Naive thymus-derived CD4-positive, alpha-beta T cell (primary cell): ENCODE data around the gene FAM168A. TPM values are rescaled to one million over a fixed set of nuclear protein-coding genes. Genes with fewer than 3 reads are reported as not detected.

Experiments
- ATAC-seq: fragments of 150-1000 bp; cut with Tn5 transposase; 2 replicates; pipeline ENCODE4 v1.10.0; 2021; ENCODE audit warnings: mild to moderate bottlenecking, moderate library complexity
- CTCF ChIA-PET: fragments of 350-600 bp; sonication (Branson Sonifier 250); formaldehyde crosslinking; loops from one replicate; lab custom pipeline; 2021; ENCODE audit warnings: antibody characterized with exemption; lab: Charles Lee
- POLR2A ChIA-PET: fragments of 350-600 bp; sonication (Branson Sonifier 250); formaldehyde crosslinking; loops from one replicate; lab custom pipeline; 2021; ENCODE audit warnings: antibody characterized with exemption, inconsistent platforms; lab: Charles Lee
- DNase-seq, 9 donors: peaks; one replicate each; pipeline versions ENCODE4 v3.0.0 to v3.0.0-alpha.2; 2020 to 2022; ENCODE audit warnings: mixed read lengths in 1 of 9
- H3K27ac ChIP-seq: one replicate; pipeline ENCODE4 v1.7.0; 2013; ENCODE audit warnings: mild to moderate bottlenecking, low read depth, low read length, moderate library complexity
- H3K27me3 ChIP-seq, 2 donors: one replicate each; pipeline ENCODE4 v1.7.0; 2013; ENCODE audit warnings: low read length in 2 of 2, mild to moderate bottlenecking in 2 of 2, moderate library complexity in 2 of 2; ENCODE audit not compliant: control insufficient read depth in 2 of 2, insufficient read depth in 2 of 2
- H3K36me3 ChIP-seq, 3 experiments: 1 replicate in 2 of 3; 2 replicates in 1 of 3; pipeline ENCODE4 v1.7.0; 2013; ENCODE audit warnings: low read length in 3 of 3, mild to moderate bottlenecking in 3 of 3, moderate library complexity in 1 of 3; ENCODE audit not compliant: insufficient read depth in 3 of 3, control insufficient read depth in 2 of 3
- H3K4me1 ChIP-seq, 2 donors: one replicate each; pipeline ENCODE4 v1.7.0; 2013; ENCODE audit warnings: low read length in 2 of 2, mild to moderate bottlenecking in 2 of 2, moderate library complexity in 1 of 2; ENCODE audit not compliant: control insufficient read depth in 2 of 2, insufficient read depth in 2 of 2
- H3K4me3 ChIP-seq: 2 replicates; pipeline ENCODE4 v1.7.0; 2013; ENCODE audit warnings: mild to moderate bottlenecking, low read length
- H3K9me3 ChIP-seq, 3 experiments: 1 replicate in 2 of 3; 2 replicates in 1 of 3; pipeline ENCODE4 v1.7.0; 2013; ENCODE audit warnings: low read length in 3 of 3; ENCODE audit not compliant: control insufficient read depth in 2 of 3
- H3K27ac Mint-ChIP-seq, 9 donors: one replicate each; pipeline ENCODE4 v1.8.0; 2020 to 2022; ENCODE audit warnings: mixed read lengths in 9 of 9, mild to moderate bottlenecking in 8 of 9, moderate library complexity in 5 of 9, inconsistent platforms in 2 of 9
- H3K27me3 Mint-ChIP-seq, 5 donors: one replicate each; pipeline ENCODE4 v1.8.0; 2021 to 2022; ENCODE audit warnings: mixed read lengths in 5 of 5, mild to moderate bottlenecking in 1 of 5
- H3K36me3 Mint-ChIP-seq, 5 donors: one replicate each; pipeline ENCODE4 v1.8.0; 2020 to 2022; ENCODE audit warnings: mixed read lengths in 5 of 5, mild to moderate bottlenecking in 3 of 5, inconsistent platforms in 1 of 5
- H3K4me1 Mint-ChIP-seq, 7 donors: one replicate each; pipeline ENCODE4 v1.8.0; 2020 to 2022; ENCODE audit warnings: mixed read lengths in 7 of 7, mild to moderate bottlenecking in 3 of 7, inconsistent platforms in 1 of 7
- H3K4me3 Mint-ChIP-seq, 10 donors: one replicate each; pipeline ENCODE4 v1.8.0; 2020 to 2022; ENCODE audit warnings: mild to moderate bottlenecking in 10 of 10, mixed read lengths in 10 of 10, moderate library complexity in 6 of 10, inconsistent platforms in 2 of 10
- H3K9me3 Mint-ChIP-seq, 11 donors: one replicate each; pipeline ENCODE4 v1.8.0; 2020 to 2022; ENCODE audit warnings: mixed read lengths in 11 of 11, mild to moderate bottlenecking in 4 of 11, inconsistent platforms in 1 of 11, moderate library complexity in 1 of 11
- intact Hi-C, 2 donors: fragments of 100-400 bp; cut with micrococcal nuclease; formaldehyde crosslinking; loops; one replicate each; pipeline ENCODE4 v1.15.1; 2023
- polyA plus RNA-seq, 2 donors: library from polyadenylated mRNA; unstranded; fragments of 300-500 nt; fragmentation: Illumina TruSeq; gene quantifications; one replicate each; pipeline ENCODE4 v1.2.3, GENCODE V29; 2021
- total RNA-seq, 6 experiments: library from RNA in 5 of 6; stranded (reverse) in 5 of 6; gene quantifications; 1 replicate in 5 of 6; 2 replicates in 1 of 6; pipeline ENCODE4 v1.2.3 and lab custom pipeline; 2021 to 2026

Gene FAM168A
- total and polyA plus RNA-seq, 7 experiments from 2014 or later = 3.3 to 33.0 (median 23.1) TPM

GRCh38 chr11:73384531-73384871 lies 213.4 kb downstream of the FAM168A start:
- no peak for DNase-seq
- Histone ChIP-seq H3K27ac (peak overlapping the region; percentile 14), H3K9me3 (no peaks in the 10 kb centered on the region), H3K4me1 (peaks cover 0 to 34% of the 10 kb centered on the region in 2 donors), H3K27me3 (no peaks in the 10 kb centered on the region), H3K4me3 (no peak overlapping the region), H3K36me3 (no peaks in the 10 kb centered on the region)
- Mint-ChIP-seq H3K27ac (peak overlapping the region; percentile 62 to 89 (median 72)), H3K36me3 (peaks cover 0 to 5% (median 0%) of the 10 kb centered on the region in 5 donors), H3K4me3 (peak overlapping the region in 9 of 10 donors; percentile 37 to 74 (median 67)), H3K9me3 (no peaks in the 10 kb centered on the region), H3K4me1 (peaks cover 63 to 73% (median 68%) of the 10 kb centered on the region in 7 donors), H3K27me3 (no peaks in the 10 kb centered on the region)
- intact Hi-C loops = loop anchor here in 1 of 2 donors (2.0 kb wide), 1 partner anchor 34 kb away; no protein-coding TSS in a partner anchor
- no peak for ATAC-seq
- ChIA-PET CTCF (interaction anchor here (1.1 to 2.2 kb wide), 3 partner anchors 9 to 33 kb away, joined by 3 to 10 read pairs (median 7); no protein-coding TSS in a partner anchor), POLR2A (interaction anchor here (1.3 to 1.9 kb wide), 3 partner anchors 10 to 33 kb away, joined by 3 to 5 read pairs (median 4); no protein-coding TSS in a partner anchor)

GRCh38 chr11:73384125-73384441 lies 213.8 kb downstream of the FAM168A start:
- intact Hi-C loops = loop anchor here in 1 of 2 donors (2.0 kb wide), 1 partner anchor 33 kb away; no protein-coding TSS in a partner anchor
- no peaks in the 10 kb centered on the region for H3K27me3 ChIP-seq
- H3K4me1 ChIP-seq = peaks cover 0 to 34% of the 10 kb centered on the region in 2 donors
- Mint-ChIP-seq H3K27me3 (no peaks in the 10 kb centered on the region), H3K4me1 (peaks cover 62 to 72% (median 71%) of the 10 kb centered on the region in 7 donors), H3K9me3 (no peaks in the 10 kb centered on the region), H3K4me3 (peak overlapping the region in 6 of 10 donors; percentile 6 to 74 (median 67)), H3K27ac (peak overlapping the region in 7 of 9 donors; percentile 18 to 89 (median 68)), H3K36me3 (peaks cover 0 to 6% (median 0%) of the 10 kb centered on the region in 5 donors)
- ATAC-seq = no peak
- no peaks in the 10 kb centered on the region for H3K9me3 ChIP-seq
- DNase-seq = no peak
- H3K36me3 ChIP-seq = no peaks in the 10 kb centered on the region
- no peak overlapping the region for H3K4me3 ChIP-seq
- no peak overlapping the region for H3K27ac ChIP-seq
- ChIA-PET CTCF (interaction anchor here (2.2 kb wide), 1 partner anchor 33 kb away, joined by 10 read pairs; no protein-coding TSS in a partner anchor), POLR2A (interaction anchor here (1.3 to 1.4 kb wide), 2 partner anchors 10 to 33 kb away, joined by 3 to 4 read pairs; no protein-coding TSS in a partner anchor)

- H3K9me3 ChIP-seq = no peaks in the 10 kb centered on the region
- H3K4me3 ChIP-seq = no peak overlapping the region
- Mint-ChIP-seq H3K4me1 (peaks cover 63 to 78% (median 77%) of the 10 kb centered on the region in 7 donors), H3K27me3 (no peaks in the 10 kb centered on the region), H3K36me3 (peaks cover 0 to 6% (median 0%) of the 10 kb centered on the region in 5 donors), H3K4me3 (peak overlapping the region in 2 of 10 donors; percentile 44 to 55), H3K9me3 (no peaks in the 10 kb centered on the region), H3K27ac (peak overlapping the region in 7 of 9 donors; percentile 18 to 89 (median 68))
- no peaks in the 10 kb centered on the region for H3K27me3 ChIP-seq
- DNase-seq = no peak
- ChIA-PET CTCF (interaction anchor here (0.8 to 2.2 kb wide), 3 partner anchors 10 to 32 kb away, joined by 3 to 10 read pairs (median 3); no protein-coding TSS in a partner anchor), POLR2A (interaction anchor here (0.6 kb wide), 1 partner anchor 10 kb away, joined by 4 read pairs; no protein-coding TSS in a partner anchor)
- no peak for ATAC-seq
- intact Hi-C loops = loop anchor here in 1 of 2 donors (2.0 kb wide), 1 partner anchor 33 kb away; no protein-coding TSS in a partner anchor
- H3K36me3 ChIP-seq = no peaks in the 10 kb centered on the region
- peaks cover 0 to 39% of the 10 kb centered on the region in 2 donors for H3K4me1 ChIP-seq
- no peak overlapping the region for H3K27ac ChIP-seq
Observed at GRCh38 chr11:73383249-73384124, 214.4 kb downstream of the FAM168A start.

GRCh38 chr11:73382747-73383146 lies 215.2 kb downstream of the FAM168A start:
- no peak overlapping the region for H3K27ac ChIP-seq
- intact Hi-C loops = no loop called here
- H3K27me3 Mint-ChIP-seq = no peaks in the 10 kb centered on the region
- ATAC-seq (no peak), DNase-seq (no peak)
- H3K9me3 Mint-ChIP-seq = no peaks in the 10 kb centered on the region
- H3K36me3 ChIP-seq = no peaks in the 10 kb centered on the region
- peaks cover under 1 to 42% of the 10 kb centered on the region in 2 donors for H3K4me1 ChIP-seq
- ChIA-PET CTCF (interaction anchor here (0.6 to 0.9 kb wide), 2 partner anchors 32 to 80 kb away, joined by 3 to 4 read pairs; no protein-coding TSS in a partner anchor), POLR2A (no interaction called here)
- H3K9me3 ChIP-seq = no peaks in the 10 kb centered on the region
- H3K4me1 Mint-ChIP-seq = peaks cover 63 to 79% (median 77%) of the 10 kb centered on the region in 7 donors
- no peak overlapping the region for H3K4me3 Mint-ChIP-seq
- H3K4me3 ChIP-seq = no peak overlapping the region
- peaks cover 0 to 6% (median 0%) of the 10 kb centered on the region in 5 donors for H3K36me3 Mint-ChIP-seq
- H3K27ac Mint-ChIP-seq = peak overlapping the region in 2 of 9 donors; percentile 23 to 42
- no peaks in the 10 kb centered on the region for H3K27me3 ChIP-seq

- ChIA-PET CTCF (no interaction called here), POLR2A (no interaction called here)
- ATAC-seq = no peak
- H3K27ac Mint-ChIP-seq = peak overlapping the region in 5 of 9 donors; percentile 19 to 65 (median 48)
- H3K27me3 ChIP-seq = no peaks in the 10 kb centered on the region
- no peak overlapping the region for H3K27ac ChIP-seq
- no peaks in the 10 kb centered on the region for H3K27me3 Mint-ChIP-seq
- intact Hi-C loops = no loop called here
- H3K4me3 Mint-ChIP-seq = peak overlapping the region in 1 of 10 donors; percentile 47
- H3K4me1 Mint-ChIP-seq = peaks cover 63 to 81% (median 80%) of the 10 kb centered on the region in 7 donors
- H3K4me3 ChIP-seq = no peak overlapping the region
- no peaks in the 10 kb centered on the region for H3K36me3 ChIP-seq
- H3K9me3 Mint-ChIP-seq = no peaks in the 10 kb centered on the region
- peaks cover 3 to 48% of the 10 kb centered on the region in 2 donors for H3K4me1 ChIP-seq
- H3K36me3 Mint-ChIP-seq = peaks cover 0 to 6% (median 0%) of the 10 kb centered on the region in 5 donors
- no peak for DNase-seq
- H3K9me3 ChIP-seq = no peaks in the 10 kb centered on the region
Observed at GRCh38 chr11:73382183-73382582, 215.7 kb downstream of the FAM168A start.

GRCh38 chr11:73381589-73381988 lies 216.3 kb downstream of the FAM168A start:
- Mint-ChIP-seq H3K4me3 (no peak overlapping the region), H3K36me3 (peaks cover 0 to 9% (median 0%) of the 10 kb centered on the region in 5 donors), H3K9me3 (no peaks in the 10 kb centered on the region), H3K27me3 (no peaks in the 10 kb centered on the region), H3K4me1 (peaks cover 58 to 83% (median 79%) of the 10 kb centered on the region in 7 donors), H3K27ac (peak overlapping the region in 1 of 9 donors; percentile 48)
- intact Hi-C loops = no loop called here
- Histone ChIP-seq H3K4me1 (peaks cover 3 to 46% of the 10 kb centered on the region in 2 donors), H3K27ac (no peak overlapping the region), H3K4me3 (no peak overlapping the region), H3K27me3 (no peaks in the 10 kb centered on the region), H3K9me3 (no peaks in the 10 kb centered on the region), H3K36me3 (no peaks in the 10 kb centered on the region)
- ATAC-seq (no peak), DNase-seq (no peak)
- ChIA-PET CTCF (interaction anchor here (1.1 kb wide), 1 partner anchor 8 kb away, joined by 3 read pairs; no protein-coding TSS in a partner anchor), POLR2A (no interaction called here)
